Lower leg skin (tissue), 3 donors: Measurements from ENCODE around the gene FIS1.

ENCODE experiments used
- CTCF ChIP-seq, 3 donors: fragments of 450-650 bp; IDR thresholded peaks; one replicate each; pipeline ENCODE4 v1.5.1; 2016; ENCODE audit warnings: antibody characterized with exemption in 3 of 3, mild to moderate bottlenecking in 3 of 3, moderate library complexity in 2 of 3
- POLR2A ChIP-seq, 2 donors: fragments of 450-650 bp; IDR thresholded peaks; one replicate each; pipeline ENCODE4 v1.6.1; 2016 to 2017; ENCODE audit warnings: antibody characterized with exemption in 2 of 2, mild to moderate bottlenecking in 1 of 2, moderate library complexity in 1 of 2

- TF ChIP-seq CTCF (IDR thresholded peaks at IDR 0.05) (no peak), POLR2A (IDR thresholded peaks at IDR 0.05) (no peak)
These were observed 10.9 kb downstream of the FIS1 start for GRCh38 chr7:101233907-101234547.
